DMS53 (cell line): ENCODE results near the gene NEAT1.
A peak's percentile ranks its signal among the peaks of the same experiment; 100 is the strongest.

ENCODE experiments used
- DNase-seq: peaks from one replicate; lab custom pipeline; 2025; lab: John Stamatoyannopoulos, UW

Gene NEAT1

DNA sequence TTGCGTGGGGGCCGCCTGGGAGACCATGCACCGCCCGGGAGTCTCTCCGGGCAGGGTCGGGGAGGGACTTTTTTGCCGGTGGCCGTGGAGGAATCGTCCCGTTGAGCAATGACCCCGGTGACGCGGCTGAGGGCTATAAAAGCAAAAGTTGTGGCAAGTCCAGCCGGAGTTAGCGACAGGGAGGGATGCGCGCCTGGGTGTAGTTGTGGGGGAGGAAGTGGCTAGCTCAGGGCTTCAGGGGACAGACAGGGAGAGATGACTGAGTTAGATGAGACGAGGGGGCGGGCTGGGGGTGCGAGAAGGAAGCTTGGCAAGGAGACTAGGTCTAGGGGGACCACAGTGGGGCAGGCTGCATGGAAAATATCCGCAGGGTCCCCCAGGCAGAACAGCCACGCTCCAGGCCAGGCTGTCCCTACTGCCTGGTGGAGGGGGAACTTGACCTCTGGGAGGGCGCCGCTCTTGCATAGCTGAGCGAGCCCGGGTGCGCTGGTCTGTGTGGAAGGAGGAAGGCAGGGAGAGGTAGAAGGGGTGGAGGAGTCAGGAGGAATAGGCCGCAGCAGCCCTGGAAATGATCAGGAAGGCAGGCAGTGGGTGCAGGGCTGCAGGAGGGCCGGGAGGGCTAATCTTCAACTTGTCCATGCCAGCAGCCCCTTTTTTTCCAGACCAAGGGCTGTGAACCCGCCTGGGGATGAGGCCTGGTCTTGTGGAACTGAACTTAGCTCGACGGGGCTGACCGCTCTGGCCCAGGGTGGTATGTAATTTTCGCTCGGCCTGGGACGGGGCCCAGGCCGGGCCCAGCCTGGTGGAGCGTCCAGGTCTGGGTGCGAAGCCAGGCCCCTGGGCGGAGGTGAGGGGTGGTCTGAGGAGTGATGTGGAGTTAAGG is at the start of gene NEAT1:
NEAT1 (plus strand) TSS at position 166 of the 883 bp plus-strand sequence.
- peak; percentile 94 for DNase-seq

DNA sequence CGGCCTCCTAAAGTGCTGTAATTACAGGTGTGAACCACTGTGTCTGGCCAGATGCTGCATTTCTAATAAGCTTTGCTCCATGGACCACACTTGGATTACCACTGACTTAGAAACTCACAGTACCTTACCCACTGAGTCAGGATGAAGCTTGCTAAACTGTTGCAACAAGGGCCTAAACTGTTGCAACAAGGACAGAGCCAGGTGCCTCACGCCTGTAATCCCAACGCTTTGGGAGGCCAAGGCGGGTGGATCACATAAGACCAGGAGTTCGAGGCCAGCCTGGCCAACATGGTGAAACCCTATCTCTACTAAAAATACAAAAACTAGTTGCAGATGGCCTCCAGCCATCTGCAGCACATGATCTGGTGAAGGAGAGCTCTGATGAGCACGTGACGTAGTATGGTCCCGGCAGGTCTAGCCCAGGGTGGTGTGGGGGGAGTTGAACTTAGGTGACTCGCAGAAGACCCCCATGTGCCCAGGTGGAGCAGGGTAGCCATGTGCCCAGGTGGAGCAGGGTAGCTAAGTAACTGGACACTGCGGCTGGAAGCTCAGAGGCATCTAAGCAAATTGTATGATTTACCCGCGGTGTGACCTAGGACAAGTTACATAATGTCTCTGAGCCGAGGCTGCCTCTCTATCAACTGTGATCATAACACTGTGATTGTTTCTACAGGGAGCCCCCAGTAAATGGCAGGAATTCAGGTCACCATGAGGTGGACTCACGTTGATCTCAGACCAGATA is 48.6 kb upstream of the NEAT1 start:
- DNase-seq, result no peak

DNA sequence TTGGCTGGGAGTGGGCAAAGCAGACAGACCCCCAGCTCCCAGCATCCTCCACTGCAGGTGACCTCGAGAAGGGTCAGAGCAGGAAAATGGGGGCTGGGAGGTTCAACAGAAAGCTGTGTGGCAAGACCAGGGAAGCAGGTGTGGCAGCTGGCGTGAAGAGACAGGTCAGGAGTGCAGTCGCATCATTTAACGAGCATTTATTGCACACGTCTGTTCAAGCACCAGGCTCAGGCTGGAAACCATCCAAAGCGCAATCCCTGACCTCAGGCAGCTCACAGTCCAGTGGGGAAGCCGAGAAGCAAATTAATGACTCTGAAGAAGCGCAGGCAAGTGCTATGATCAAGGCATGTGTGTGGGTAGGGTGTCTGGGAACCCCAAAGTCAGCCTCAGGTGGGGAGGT is 47.6 kb upstream of the NEAT1 start:
- DNase-seq, result no peak

DNA sequence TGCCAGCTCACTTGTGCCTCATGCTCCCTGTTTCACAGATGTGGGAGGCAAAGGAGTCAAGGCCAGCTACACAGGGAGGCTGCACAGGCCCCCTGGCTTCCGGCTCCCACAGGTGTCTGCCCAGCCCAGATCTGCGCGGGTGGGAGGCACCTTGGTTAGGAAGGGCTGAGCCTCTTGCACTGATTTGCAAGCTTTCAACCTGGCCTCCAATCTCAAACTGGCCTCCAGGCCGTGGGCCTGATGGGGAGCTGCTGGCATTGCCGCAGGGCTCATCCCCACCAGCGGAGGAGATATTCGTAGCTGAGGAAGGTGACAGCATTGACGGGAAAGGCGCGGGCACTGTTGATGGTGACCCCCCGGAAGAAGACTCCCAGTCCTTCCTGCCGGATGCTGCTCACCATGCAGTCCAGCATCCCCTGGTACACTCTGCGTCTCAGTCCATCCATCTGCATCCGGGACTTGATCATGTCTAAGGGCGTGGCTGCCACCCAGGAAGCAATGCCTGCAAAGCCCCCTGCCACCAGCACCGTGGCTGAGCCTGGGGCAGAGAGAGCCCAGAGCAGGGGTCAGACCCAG is 46.4 kb upstream of the NEAT1 start:
- DNase-seq, result no peak

DNA sequence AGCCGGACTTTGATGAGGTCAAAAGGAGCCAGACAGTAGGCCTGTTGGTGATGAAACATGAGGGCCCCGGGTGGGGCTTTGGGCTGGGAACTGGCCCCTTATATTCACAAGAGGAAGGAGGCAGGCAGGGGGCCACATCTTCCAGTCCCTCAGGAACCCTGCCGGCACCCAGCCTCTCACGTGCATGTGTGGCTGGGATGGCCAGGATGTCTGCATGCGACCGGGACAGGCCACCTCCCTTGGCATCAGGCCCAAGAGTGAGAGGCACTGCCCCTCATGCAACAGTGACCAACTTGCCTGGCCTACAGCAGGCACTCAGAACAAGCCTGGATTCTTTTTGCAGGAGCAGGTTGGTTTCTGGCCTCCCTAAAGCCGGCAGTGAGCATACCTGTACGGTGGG is 45.6 kb upstream of the NEAT1 start:
- no peak for DNase-seq

DNA sequence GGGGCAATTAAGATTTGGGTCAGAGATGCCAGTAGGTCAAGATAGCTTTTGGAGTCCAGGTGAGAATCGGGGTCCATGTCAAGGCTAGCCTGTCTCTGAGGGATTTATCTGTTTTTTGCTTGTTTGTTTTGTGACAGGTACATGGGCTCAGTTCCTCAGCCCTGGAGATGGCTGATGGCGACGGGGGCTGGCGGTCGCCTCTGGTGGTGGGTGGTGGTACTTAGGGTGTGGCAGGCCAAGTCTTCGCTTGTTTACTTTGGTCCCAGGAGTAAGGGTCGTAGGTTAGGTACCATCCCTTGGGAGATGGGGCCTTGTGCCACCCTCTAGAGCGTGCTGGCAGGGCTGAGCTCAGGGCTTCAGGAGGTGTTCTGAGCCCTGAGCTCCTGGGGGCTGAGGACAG is 44.8 kb upstream of the NEAT1 start:
- DNase-seq, result no peak

DNA sequence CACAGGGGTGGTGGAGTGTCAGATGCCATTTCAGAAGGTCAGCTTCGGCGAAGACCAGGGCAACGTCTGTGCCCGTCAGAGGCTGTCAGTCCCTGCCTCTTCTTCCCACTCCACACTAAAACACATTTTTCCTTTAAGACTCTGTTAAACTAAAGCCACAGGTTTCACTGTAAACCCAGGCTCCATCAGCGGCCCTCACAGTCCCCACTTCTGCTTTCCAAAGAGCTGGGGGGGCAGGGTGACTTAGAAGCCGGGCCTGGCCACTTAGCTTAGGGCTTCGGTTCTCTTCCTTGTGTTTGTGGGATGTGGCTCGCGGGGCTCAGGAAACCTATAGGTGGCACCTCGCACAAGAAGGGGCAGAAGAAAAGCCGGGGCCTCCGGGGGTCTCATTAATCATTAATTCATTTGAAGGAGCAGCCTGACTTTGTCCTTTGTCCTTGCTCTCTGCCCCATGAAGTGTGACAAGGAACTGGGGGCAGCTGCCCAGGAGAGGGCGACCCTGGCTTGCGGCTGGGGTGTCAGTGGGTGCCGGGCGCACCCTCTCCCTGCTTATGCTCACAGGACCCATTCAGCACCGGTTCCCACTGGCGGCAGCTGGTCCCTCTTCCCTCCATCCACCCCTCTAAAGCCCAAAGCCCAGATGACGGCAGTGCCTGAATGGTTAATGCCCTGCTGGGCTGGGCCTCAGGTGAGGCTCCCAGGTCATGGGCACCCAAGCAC is 44.2 kb upstream of the NEAT1 start:
- no peak for DNase-seq

DNA sequence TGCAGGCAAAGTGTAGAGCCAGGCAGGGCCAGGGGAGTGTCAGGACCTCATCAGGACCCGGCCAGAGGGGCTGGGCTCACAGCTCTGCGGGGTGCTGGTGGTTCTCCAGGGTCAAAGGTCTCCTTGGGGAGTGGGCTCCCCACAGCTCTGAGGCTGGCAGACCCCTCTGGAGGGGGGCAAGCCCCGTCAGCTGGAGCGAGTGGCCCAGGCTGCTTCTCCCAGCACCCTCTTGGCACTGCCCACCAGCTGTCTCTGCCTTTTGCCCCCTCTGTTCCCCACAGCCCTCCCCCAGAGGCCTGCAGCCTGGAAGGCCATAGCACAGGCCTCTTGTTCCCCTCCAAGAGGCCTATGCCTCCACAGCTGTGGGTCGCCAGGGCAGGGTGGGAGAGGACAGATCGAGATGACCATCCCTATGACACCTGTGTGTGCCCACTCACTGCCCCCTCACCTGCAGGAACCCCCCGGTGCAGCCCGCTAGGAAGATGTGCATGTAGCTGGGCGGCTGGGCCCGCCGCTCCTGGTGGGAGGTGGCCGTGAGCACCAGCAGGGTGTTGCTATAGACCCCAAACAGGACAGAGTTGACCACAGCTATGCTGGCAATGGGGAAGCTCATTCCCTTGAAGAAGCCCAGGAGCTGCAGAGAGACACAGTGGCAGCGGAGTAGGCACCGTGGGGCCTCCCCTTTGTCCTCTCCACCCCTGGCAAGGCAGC is 43.5 kb upstream of the NEAT1 start:
- no peak for DNase-seq

DNA sequence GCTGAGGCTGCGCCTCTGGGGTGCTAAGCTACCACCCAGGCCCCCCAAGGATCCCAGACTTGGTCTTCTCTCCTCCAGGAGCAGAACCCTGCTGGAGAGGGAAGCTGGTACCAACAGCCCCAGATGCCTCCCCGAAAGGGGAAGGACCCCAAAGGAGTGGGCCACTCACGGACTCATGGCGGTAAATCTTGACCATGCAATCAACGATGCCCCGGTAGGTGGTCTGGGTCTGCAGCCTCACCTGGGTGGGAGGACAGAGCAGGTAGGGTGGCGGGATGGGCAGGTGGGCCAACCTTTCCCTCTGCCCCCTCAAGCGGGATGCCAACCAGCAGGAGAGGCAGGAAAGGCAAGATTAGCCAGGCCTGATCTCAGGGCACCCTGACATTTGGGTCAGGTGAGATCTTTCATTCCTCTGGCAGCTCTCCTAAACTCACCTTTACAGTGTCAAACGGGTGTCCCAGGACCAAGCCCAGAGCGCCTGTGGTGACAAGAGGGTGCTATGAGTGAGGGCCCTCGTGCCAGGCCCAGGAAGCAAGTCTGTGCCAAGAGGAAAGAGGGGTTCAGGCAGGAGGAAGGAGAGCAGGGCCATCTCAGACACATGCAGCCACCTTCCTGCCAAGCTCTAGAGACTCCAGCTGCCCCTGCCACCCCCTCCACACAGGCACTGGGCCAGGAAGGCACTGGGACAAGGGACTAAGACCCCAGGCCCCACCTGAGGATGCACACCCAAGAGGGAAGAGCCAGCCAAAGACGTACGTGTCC is 42.7 kb upstream of the NEAT1 start:
- no peak for DNase-seq

DNA sequence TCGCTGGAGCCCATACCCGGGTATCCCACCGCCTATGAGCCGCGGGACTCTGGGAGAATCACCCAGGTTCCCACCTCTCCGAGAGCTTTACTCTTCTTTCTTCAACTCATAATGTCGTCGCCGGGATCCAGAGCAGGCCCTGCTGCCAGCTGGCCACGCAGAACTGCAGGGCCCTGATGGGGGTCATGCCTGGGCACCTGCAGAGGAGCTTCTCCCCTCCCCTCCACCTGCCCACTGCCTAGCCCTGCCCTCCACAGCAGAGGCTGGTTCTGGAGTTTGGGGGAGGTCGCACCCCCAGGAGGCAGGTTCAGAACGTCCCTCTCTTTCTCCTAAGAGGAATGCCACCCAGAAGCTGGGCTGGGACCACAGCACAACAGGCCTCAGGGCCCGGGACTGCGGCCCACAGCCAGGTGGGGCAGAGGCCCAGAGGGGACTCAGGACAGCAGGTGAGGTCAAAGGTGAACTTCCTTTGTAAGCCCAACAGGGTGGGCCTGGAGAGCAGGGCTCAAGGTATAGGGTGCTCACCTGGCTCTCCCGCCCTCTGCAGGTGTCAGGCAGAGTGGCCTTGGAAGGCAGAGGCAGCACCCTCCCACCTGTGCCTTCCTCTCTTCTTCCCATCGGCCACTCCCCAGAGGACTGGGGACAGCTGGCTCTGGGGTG is 42.0 kb upstream of the NEAT1 start:
- DNase-seq, result peak; percentile 65

DNA sequence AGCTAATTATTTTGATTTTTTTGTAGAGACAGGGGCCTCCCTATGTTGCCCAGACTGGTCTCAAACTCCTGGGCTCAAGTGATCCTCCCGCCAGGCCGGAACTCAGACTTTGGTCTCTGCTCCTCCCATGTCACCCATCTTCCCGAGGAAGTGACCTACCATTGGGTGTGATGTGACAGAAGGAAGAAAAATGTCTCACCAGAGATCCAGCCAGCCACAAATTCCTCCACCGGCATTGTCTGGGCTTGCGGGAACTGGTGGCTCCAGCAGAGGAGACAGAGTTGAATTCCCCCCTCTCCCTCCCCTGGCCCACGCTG is 40.9 kb upstream of the NEAT1 start:
- DNase-seq, result no peak

DNA sequence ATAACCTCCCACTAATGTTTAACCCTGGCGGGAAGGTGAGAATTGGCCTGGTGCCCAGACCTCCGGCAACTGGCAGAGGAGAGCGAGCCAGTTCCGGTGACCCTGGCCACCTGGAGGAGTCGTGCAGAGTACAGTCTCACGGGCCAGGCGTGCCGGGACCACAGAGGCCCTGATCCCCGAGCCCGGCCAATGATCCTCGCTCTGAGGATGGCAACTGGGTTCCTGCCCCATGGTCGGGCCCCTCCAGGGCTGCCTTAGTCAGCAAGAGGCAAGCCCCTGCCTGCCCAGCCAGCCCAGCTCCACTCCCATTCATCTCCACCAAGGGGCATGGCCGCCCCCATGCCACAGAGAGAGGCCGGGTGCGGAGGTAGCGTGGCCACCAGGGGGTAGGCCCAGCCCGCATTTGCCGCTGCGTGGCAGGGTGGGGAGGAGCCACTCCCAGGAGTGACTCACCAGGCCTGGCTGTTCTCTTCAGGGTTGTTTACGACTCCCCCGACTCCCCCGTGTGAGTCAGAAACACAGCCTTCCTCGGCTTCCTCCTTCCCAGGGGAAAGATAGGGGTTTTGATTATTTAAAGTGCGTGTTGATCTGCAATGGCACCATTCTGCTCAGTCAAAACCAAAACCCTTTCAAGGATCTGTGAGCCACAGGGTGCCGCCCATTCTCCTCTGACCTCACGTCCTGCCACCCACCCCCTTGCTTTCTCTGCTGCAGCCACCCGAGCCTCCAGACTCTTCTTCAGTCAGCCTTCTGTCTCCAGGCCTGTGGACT is 40.4 kb upstream of the NEAT1 start, which contains the start of gene SLC25A45:
SLC25A45 (minus strand) TSS at position 614 of the 771 bp plus-strand sequence. CDS start 695 bp downstream, outside the sequence.
- peak; percentile 97 for DNase-seq

DNA sequence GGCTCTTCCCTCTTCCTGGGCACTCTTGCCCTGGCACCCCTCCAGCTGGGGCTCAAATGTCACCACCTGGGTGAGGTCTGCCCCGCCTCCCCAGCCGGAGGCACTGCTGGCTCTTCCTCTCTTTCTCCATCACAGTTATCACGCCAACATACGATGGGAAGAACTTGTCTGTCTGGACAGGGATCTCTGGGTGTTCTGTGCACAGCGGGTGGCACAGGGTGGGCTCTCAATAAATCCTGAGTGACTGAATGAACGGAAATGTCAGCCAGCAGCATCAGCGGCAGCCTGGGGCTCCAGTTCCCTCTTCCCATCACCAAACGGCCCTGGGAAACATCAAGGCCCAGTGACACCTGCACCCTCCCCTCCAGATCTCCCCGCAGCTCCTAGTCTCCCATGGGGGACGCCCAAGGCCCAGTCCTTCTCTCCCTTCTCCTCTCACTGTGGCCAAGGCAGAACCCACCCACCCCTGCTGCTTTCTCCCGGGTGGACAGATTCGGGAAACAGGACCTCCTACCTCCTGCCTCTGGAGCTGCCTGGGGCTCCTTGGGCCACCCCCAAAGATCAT is 39.7 kb upstream of the NEAT1 start:
- DNase-seq, result peak; percentile 98

DNA sequence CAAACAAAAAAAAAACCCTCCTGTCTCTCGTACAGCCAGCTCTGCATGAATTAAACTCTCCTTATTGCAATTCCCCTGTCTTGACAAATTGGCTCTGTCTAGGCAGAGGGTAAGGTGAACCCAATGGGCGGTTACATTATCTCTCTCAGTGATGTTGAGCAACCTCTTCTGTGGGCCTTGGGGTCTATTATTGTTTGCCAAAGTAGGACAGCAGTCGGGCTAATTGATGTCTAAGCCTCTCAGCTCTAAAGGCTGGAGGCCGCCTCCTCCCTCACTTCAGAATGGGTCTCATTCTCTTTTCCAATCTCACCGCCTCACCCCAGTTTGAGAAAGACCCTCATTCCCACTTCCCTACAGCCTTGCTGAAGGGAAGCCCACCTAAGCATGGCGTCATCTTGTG is 38.8 kb upstream of the NEAT1 start:
- DNase-seq, result no peak

DNA sequence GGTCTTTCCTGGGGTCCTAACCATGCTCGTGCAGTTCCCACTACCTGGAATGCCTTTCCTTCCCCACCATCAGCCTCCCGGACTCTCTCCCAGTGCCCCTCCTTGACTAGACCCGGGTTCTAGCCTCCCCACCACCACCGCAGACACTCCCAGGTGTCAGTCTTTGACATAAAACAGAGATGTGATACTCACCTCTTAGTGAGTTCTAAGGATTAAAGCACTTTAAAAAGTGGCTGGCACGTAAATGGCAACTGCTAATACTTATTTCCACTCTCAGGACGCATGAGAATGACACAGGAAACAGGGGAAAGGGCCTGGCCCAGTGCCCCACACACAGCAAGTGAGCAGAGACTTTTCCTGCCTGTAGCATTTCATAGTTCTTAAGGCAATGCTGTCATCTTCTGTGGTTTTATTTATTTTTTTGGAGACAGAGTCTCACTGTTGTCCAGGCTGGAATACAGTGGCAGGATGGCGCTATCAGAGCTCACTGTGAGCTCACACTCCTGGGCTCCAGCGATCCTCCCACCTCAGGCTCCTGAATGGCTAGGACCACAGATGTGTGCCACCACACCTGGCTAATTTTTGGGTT is 38.2 kb upstream of the NEAT1 start:
- no peak for DNase-seq

DNA sequence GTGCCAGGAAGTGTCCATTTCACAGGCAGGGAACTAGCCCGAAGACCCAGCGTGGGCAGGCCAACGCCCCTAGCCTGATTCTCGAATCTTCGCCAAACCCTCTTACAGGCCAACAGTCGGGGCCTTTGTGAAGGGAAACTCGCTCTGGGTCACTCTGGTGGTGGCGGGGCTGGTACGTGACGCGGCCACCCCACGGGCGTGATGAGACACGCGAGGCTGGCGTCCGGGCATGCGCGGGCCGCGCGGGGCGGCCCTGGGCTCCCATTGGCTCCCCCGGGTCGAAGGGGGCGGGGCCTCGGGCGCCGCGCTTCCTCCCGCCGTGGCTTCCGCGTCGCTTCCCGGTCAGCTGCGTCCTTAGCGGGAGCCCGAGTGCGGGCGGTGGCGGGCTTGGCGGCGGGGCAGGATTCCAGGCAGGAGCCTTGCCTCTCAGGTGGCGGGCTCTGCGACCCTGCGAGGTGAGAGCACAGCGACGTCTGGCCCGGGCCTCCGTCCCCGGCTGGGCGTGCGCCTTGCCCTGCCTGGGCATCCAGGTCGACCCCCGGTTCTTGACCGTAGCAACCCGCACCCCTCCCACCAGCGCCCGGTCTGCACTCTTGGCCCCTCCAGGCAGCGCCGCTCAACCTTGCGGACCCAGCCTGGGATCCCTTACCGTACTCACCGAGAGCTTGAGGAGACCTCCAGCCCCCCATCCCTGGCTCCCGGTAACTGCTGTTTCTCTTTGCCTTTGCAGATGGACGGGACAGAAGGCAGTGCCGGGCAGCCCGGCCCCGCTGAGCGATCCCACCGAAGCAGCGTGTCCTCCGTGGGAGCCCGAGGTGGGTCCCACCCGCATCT is 36.1 kb upstream of the NEAT1 start, which contains the start of gene FRMD8:
FRMD8 (plus strand) TSS at position 331 of the 834 bp plus-strand sequence; CDS start at position 731, 400 bp downstream.
- DNase-seq, result peak; percentile 94

DNA sequence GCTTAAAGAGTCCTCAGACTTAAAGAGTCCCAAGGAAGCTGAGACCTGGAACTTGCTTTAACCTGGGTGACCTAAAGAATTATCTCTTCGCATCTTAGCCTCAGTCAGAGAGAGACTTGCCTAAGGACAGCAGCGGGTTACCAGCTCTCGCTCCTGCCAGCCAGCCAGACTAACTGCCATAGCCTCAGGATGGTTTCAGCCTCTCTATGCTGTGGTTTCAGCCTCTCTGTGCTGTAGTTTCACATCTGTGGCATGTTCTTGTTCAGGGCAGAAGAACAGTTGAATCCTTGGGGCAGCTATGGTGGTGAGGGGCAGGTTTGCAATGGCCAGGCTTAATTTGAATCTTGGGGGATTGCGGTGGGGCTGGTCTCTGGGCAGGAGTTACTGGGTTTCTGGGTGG is 33.9 kb upstream of the NEAT1 start:
- DNase-seq, result no peak
